ENCODE data around the gene TMEM125.

GRCh38 chr1:43234267-43234666 lies 35.5 kb upstream of the TMEM125 start:
- TF ChIP-seq EZH2phosphoT487 (IDR thresholded peaks at IDR 0.05; ENCODE audit: insufficient read depth, low read depth) (no peak), EZH2 (IDR thresholded peaks at IDR 0.05; ENCODE audit: insufficient read depth, poor library complexity, severe bottlenecking) (no peak)

All from GM23248 (cell line).